Psoas muscle (tissue), 8 donors: ENCODE data around the gene BRME1. TPM values are rescaled to one million over a fixed set of nuclear protein-coding genes. Genes with fewer than 3 reads are reported as not detected.
A peak's percentile ranks its signal among the peaks of the same experiment; 100 is the strongest.
"Not testable (repeated sequence)": the region's sequence is repeated elsewhere in the genome, so short reads cannot be mapped to it uniquely, and the experiment has no call there.

Experiments used
- ATAC-seq, 4 donors: fragments of 200-7000 bp; cut with Tn5 transposase; one replicate each; pipeline ENCODE4 v1.9.1; 2020; ENCODE audit warnings: moderate library complexity in 3 of 4, mild to moderate bottlenecking in 2 of 4
- DNase-seq, 2 donors: peaks; one replicate each; pipeline ENCODE4 v3.0.0-alpha.2; 2020
- H3K27ac ChIP-seq: fragments of 200-600 bp; one replicate; pipeline ENCODE4 v1.8.0; 2022
- H3K27me3 ChIP-seq, 3 donors: fragments of 200-600 bp in 1 of 3; one replicate each; pipeline versions ENCODE4 v1.6.1 to v1.8.0; 2013 to 2022; ENCODE audit warnings: low read length in 2 of 3, mild to moderate bottlenecking in 2 of 3, moderate library complexity in 1 of 3; ENCODE audit not compliant: insufficient read depth in 3 of 3
- H3K36me3 ChIP-seq, 2 donors: fragments of 200-600 bp in 1 of 2; one replicate each; pipeline versions ENCODE4 v1.6.1 to v1.8.0; 2013 to 2022; ENCODE audit warnings: low read depth in 1 of 2, mild to moderate bottlenecking in 1 of 2, moderate library complexity in 1 of 2; ENCODE audit not compliant: insufficient read depth in 1 of 2
- H3K4me1 ChIP-seq: fragments of 200-600 bp; one replicate; pipeline ENCODE4 v1.8.0; 2022
- H3K4me3 ChIP-seq: fragments of 200-600 bp; one replicate; pipeline ENCODE4 v1.8.0; 2022; ENCODE audit warnings: mild to moderate bottlenecking
- H3K9me3 ChIP-seq: fragments of 200-600 bp; one replicate; pipeline ENCODE4 v1.8.0; 2022
- WGBS, 3 donors: extraction: QIAGEN DNeasy Blood & Tissue Kit; methylation state at CpG; one replicate each; pipeline versions ENCODE4 v1.1.6 to v1.1.7; 2013; 5-methylcytosine and 5-hydroxymethylcytosine counted together
- intact Hi-C, 2 donors: fragments of 100-400 bp; cut with DNase I; formaldehyde crosslinking; loops; one replicate each; pipeline versions ENCODE4 v1.11.0 to v1.14.2; 2022
- polyA plus RNA-seq, 3 donors: library from polyadenylated mRNA; stranded (reverse); fragments of 200-250 nt; gene quantifications; one replicate each; pipeline ENCODE4 v1.2.3, GENCODE V29; 2013
- total RNA-seq, 4 donors: library from RNA; stranded (reverse); fragmentation: NEBNext Ultra II Directional in 2 of 4; extraction: Animal tissue kit (Norgen Biotek cat#: 25700) in 2 of 4; gene quantifications; one replicate each; pipeline versions ENCODE4 v1.2.1 to v1.2.4, GENCODE V29; 2021 to 2023
- TF ChIP-seq, protein P1 (sequence below): fragments of 200-600 bp; IDR thresholded peaks from one replicate; pipeline ENCODE4 v1.8.0; 2022; ENCODE audit warnings: antibody characterized with exemption
- donor health status: healthy with polysubstance abuse.
- donor health status: DM: no; HTN: no; CAD: no; lungs with moderate emphysema.
- donor health status: Bipolar disorder and iron deficiency.
- donor health status: healthy.
- donor health status: DM: yes; HTN: yes; CAD: no.
- donor health status: DM: no; HTN: no; CAD: no.
- donor health status: DM: no; HTN: no; CAD: no.
- donor health status: DM: yes; HTN: yes; CAD: no.

The BRME1 gene
- total and polyA plus RNA-seq, 7 donors: 0.27 to 2.5 (median 1.1) TPM

GRCh38 chr19:13923194-13923987 is 17.5 kb upstream of the BRME1 start:
- 93 to 96% (median 95%) methylated on average over 28 of the region's 28 CpGs for WGBS, 3 donors
- intact Hi-C loops: no loop called here
- TF ChIP-seq, protein P1, sequence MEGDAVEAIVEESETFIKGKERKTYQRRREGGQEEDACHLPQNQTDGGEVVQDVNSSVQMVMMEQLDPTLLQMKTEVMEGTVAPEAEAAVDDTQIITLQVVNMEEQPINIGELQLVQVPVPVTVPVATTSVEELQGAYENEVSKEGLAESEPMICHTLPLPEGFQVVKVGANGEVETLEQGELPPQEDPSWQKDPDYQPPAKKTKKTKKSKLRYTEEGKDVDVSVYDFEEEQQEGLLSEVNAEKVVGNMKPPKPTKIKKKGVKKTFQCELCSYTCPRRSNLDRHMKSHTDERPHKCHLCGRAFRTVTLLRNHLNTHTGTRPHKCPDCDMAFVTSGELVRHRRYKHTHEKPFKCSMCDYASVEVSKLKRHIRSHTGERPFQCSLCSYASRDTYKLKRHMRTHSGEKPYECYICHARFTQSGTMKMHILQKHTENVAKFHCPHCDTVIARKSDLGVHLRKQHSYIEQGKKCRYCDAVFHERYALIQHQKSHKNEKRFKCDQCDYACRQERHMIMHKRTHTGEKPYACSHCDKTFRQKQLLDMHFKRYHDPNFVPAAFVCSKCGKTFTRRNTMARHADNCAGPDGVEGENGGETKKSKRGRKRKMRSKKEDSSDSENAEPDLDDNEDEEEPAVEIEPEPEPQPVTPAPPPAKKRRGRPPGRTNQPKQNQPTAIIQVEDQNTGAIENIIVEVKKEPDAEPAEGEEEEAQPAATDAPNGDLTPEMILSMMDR: no peak
- DNase-seq (no peak), ATAC-seq (no peak)
- Histone ChIP-seq H3K9me3 (no peaks in the 10 kb centered on the region), H3K27ac (no peak overlapping the region), H3K36me3 (peaks cover 0 to 90% of the 10 kb centered on the region in 2 donors), H3K4me3 (no peak overlapping the region), H3K4me1 (no peaks in the 10 kb centered on the region), H3K27me3 (no peaks in the 10 kb centered on the region)

GRCh38 chr19:13922118-13922517 is 16.2 kb upstream of the BRME1 start:
- not testable (repeated sequence) for H3K9me3 ChIP-seq
- H3K36me3 ChIP-seq: peaks cover 0 to 90% of the 10 kb centered on the region in 2 donors

GRCh38 chr19:13920940-13921747 is 15.2 kb upstream of the BRME1 start:
- intact Hi-C loops: no loop called here
- no peaks in the 10 kb centered on the region for H3K27me3 ChIP-seq
- no peak overlapping the region for H3K27ac ChIP-seq
- H3K4me1 ChIP-seq: no peaks in the 10 kb centered on the region
- H3K9me3 ChIP-seq: no peaks in the 10 kb centered on the region
- 82 to 90% (median 89%) methylated on average over 2 of the region's 2 CpGs for WGBS, 3 donors
- H3K36me3 ChIP-seq: peaks cover 0 to 90% of the 10 kb centered on the region in 2 donors
- ATAC-seq (peak in 3 of 4 donors; percentile 69 to 81 (median 75)), DNase-seq (no peak)
- TF ChIP-seq, protein P1: no peak
- no peak overlapping the region for H3K4me3 ChIP-seq

More at GRCh38 chr19:13922118-13922517, 16.2 kb upstream of the BRME1 start:
- H3K4me1 ChIP-seq, DNase-seq, intact Hi-C loops, H3K27me3 ChIP-seq, H3K27ac ChIP-seq, H3K4me3 ChIP-seq, ATAC-seq: not testable (repeated sequence)
- WGBS, 3 donors: 95 to 97% (median 97%) methylated on average over 6 of the region's 6 CpGs

- DNase-seq (no peak), ATAC-seq (no peak)
- intact Hi-C loops: no loop called here
- no peak overlapping the region for H3K4me3 ChIP-seq
- 96 to 100% (median 98%) methylated on average over 11 of the region's 11 CpGs for WGBS, 3 donors
- H3K36me3 ChIP-seq: peaks cover 0 to 92% of the 10 kb centered on the region in 2 donors
- H3K27ac ChIP-seq: no peak overlapping the region
- no peaks in the 10 kb centered on the region for H3K27me3 ChIP-seq
- H3K9me3 ChIP-seq: no peaks in the 10 kb centered on the region
- H3K4me1 ChIP-seq: no peaks in the 10 kb centered on the region
- TF ChIP-seq, protein P1: no peak
Observed at GRCh38 chr19:13920524-13920923, 14.6 kb upstream of the BRME1 start.
